WERI-Rb-1 (cell line): ENCODE results near the gene MKI67.
"Not testable (repeated sequence)": the region's sequence is repeated elsewhere in the genome, so short reads cannot be mapped to it uniquely, and the experiment has no call there.

Source experiments
- DNase-seq: peaks from one replicate; pipeline ENCODE4 v3.0.0-alpha.2; 2020
- H3K27ac ChIP-seq: fragments of 250-450 bp; sonication (Bioruptor Pico); 2 replicates; pipeline ENCODE4 v1.5.1; 2020; ENCODE audit warnings: mild to moderate bottlenecking, moderate library complexity
- H3K27me3 ChIP-seq: fragments of 250-450 bp; sonication (Bioruptor Pico); 2 replicates; pipeline ENCODE4 v1.5.1; 2021; ENCODE audit warnings: mild to moderate bottlenecking, low read depth, moderate library complexity; ENCODE audit not compliant: insufficient read depth, severe bottlenecking
- H3K36me3 ChIP-seq: fragments of 250-450 bp; sonication (Bioruptor Pico); 2 replicates; pipeline ENCODE4 v1.5.1; 2020; ENCODE audit warnings: mild to moderate bottlenecking, moderate library complexity
- H3K4me3 ChIP-seq: 2 replicates; pipeline ENCODE4 v1.5.1; 2011; ENCODE audit warnings: low read depth, mild to moderate bottlenecking, control low read depth, low read length
- H3K9me3 ChIP-seq: fragments of 250-450 bp; sonication (Bioruptor Pico); 2 replicates; pipeline ENCODE4 v1.5.1; 2021; ENCODE audit warnings: mild to moderate bottlenecking, moderate library complexity; ENCODE audit not compliant: severe bottlenecking
- CTCF ChIP-seq: IDR thresholded peaks from 2 replicates; pipeline ENCODE4 v1.5.1; 2011; ENCODE audit warnings: low read depth, mild to moderate bottlenecking, control low read depth, inconsistent platforms, low read length

Gene MKI67

GRCh38 chr10:128169811-128170379 lies 43.7 kb upstream of the MKI67 start:
- no peak for TF ChIP-seq CTCF
- peaks cover 4% of the 10 kb centered on the region for H3K9me3 ChIP-seq
- no peak for DNase-seq
- no peak overlapping the region for H3K27ac ChIP-seq
- H3K36me3 ChIP-seq, result no peaks in the 10 kb centered on the region
- no peak overlapping the region for H3K4me3 ChIP-seq
- H3K27me3 ChIP-seq, result peaks cover 4% of the 10 kb centered on the region

GRCh38 chr10:128167926-128168520 lies 41.8 kb upstream of the MKI67 start:
- DNase-seq, result no peak
- Histone ChIP-seq H3K27me3 (peaks cover 4% of the 10 kb centered on the region), H3K9me3 (no peaks in the 10 kb centered on the region), H3K4me3 (no peak overlapping the region), H3K27ac (no peak overlapping the region), H3K36me3 (no peaks in the 10 kb centered on the region)
- TF ChIP-seq CTCF, result no peak

- not testable (repeated sequence) for H3K27me3 ChIP-seq, H3K9me3 ChIP-seq, H3K27ac ChIP-seq, DNase-seq, H3K36me3 ChIP-seq, H3K4me3 ChIP-seq
Measured at GRCh38 chr10:128167123-128167522, 40.9 kb upstream of the MKI67 start.

GRCh38 chr10:128166151-128166550 lies 39.9 kb upstream of the MKI67 start:
- no peak for TF ChIP-seq CTCF
- Histone ChIP-seq H3K4me3 (no peak overlapping the region), H3K36me3 (no peaks in the 10 kb centered on the region), H3K27ac (no peak overlapping the region), H3K27me3 (peaks cover 7% of the 10 kb centered on the region), H3K9me3 (no peaks in the 10 kb centered on the region)
- no peak for DNase-seq

- Histone ChIP-seq H3K27me3 (peaks cover 11% of the 10 kb centered on the region), H3K4me3 (no peak overlapping the region), H3K27ac (no peak overlapping the region), H3K36me3 (no peaks in the 10 kb centered on the region), H3K9me3 (no peaks in the 10 kb centered on the region)
- DNase-seq, result no peak
- TF ChIP-seq CTCF, result no peak
Measured at GRCh38 chr10:128165536-128165935, 39.3 kb upstream of the MKI67 start.

GRCh38 chr10:128163701-128164100 lies 37.5 kb upstream of the MKI67 start:
- peaks cover 11% of the 10 kb centered on the region for H3K27me3 ChIP-seq
- DNase-seq, result no peak
- no peak overlapping the region for H3K4me3 ChIP-seq
- H3K27ac ChIP-seq, result no peak overlapping the region
- TF ChIP-seq CTCF, result no peak
- no peaks in the 10 kb centered on the region for H3K9me3 ChIP-seq
- no peaks in the 10 kb centered on the region for H3K36me3 ChIP-seq
